Skin of body (tissue), 2 donors: ENCODE results near the gene FKBP15. TPM values are rescaled to one million over a fixed set of nuclear protein-coding genes. Genes with fewer than 3 reads are reported as not detected.
"Not testable (repeated sequence)": the region's sequence is repeated elsewhere in the genome, so short reads cannot be mapped to it uniquely, and the experiment has no call there.

Experiments used
- DNase-seq: peaks from one replicate; lab custom pipeline; 2025; lab: John Stamatoyannopoulos, UW
- total RNA-seq: library from RNA; depleted of rRNA; stranded (reverse); fragments of >200 nt; gene quantifications from one replicate; pipeline ENCODE4 v1.2.3, GENCODE V29; 2014

FKBP15 gene
- total RNA-seq, 1 donor from 2014 or later, result 24.3 TPM

DNA sequence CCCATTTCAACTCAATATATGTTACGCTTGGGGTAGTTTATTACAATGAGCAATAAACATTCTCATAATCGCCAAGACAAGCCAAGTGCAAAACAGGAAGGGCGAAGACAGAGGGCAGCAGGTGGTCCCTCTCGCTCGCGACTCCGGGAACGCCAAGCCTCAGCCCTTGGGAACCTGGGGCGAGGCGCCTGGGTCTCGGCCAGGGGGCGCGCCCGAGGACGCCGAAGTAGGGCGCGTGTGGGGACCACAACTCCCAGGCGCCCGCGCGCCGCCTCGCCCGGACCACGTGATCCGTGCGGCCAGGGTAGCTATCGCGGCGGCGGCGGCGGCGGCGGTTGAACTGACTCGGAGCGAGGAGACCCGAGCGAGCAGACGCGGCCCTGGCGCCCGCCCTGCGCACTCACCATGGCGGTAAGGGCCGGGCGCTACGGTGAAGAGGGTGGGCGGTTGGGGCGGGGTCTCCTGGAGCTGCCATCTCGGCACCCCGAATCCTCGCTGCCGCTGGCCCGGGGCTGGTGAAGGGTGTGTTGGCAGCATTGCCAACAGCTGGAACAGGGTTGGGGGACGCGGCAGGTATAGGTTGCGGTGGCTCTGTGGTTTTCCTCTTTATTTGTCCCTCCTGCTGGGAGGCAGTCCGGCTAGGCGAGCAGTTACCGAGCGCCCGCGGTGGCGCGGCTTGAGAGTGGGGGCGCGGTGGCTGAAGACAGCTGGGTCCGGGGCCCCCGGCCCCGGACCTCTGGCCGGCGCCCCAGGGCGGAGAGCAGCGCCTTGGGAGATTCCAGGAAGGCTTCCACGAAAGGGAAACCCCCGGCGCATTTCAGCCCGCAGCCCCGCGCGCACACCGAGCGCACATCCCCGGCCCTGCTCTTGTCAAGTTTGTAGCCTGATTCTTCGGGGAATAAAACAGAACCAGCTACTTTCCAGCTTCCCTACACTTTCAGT is 70.1 kb downstream of the FKBP15 start, which contains the start of gene SLC31A2:
Gene SLC31A2 (plus strand): TSS at position 338 of the 942 bp plus-strand sequence. CDS start 68 bp downstream, at position 406.
- DNase-seq, result peak; percentile 38

DNA sequence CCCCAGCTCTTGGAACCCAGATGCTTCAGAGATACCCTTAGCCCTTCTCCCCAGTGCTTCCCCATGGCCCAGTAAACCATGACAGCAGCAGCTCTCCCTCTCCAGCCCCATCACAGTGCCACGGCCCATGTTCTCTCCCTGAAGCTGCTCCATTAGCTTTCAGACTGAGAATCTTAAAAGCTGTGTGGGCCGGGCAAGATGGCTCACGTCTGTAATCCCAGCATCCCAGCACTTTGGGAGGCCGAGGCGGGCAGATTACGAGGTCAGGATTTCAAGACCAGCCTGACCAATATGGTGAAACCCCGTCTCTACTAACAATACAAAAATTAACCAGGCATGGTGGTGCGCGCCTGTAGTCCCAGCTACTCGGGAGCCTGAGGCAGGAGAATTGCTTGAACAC is 71.5 kb downstream of the FKBP15 start:
- not testable (repeated sequence) for DNase-seq

DNA sequence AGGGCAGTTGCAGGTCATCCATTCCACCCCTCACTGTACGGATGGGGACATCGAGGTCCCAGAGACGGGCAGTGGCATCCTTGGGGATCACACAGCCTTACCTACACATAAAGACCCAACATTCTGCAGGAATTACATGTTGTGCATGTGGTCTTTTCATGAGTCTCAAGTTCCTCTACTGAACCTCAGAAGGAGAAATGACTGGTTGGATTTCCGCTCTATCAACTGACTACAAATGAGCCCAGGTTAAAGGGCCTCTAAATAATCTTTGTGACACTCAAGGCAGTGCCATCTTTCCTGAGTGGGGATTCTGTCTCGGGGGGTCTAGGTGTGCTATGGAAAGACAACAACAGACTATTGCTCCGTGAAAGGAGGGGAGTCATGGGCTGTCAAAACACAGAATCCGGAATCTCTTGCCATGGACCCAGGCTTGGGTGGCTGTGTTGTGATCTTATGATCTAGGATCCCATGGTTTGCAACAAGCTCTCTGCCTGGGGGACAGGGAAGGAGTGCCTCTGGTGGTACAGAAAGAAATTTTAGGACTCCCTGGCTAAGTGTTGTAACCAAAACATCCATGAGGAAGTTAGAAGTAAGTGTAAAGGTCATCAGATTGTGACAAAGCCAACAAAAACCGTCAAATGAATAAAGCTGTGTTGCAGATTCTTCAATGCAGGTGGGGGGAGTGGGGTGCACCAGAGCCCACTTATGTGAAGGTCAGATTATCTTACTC is 72.1 kb downstream of the FKBP15 start:
- DNase-seq, result no peak

DNA sequence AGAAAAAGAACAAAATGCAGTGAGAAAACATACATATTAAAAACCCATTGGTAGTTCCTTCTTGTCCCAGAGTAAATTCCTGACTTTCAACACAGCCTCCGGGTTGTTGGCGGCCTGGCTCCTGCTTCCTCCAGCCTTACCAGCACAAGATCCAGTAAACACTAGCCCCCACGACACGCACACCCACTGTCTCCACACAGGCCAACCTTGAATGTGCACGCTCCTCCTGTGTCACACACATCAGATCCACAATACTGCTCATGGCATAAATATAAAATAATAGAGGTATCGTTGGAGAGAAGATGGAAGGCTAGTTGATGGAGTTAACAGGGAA is 72.7 kb downstream of the FKBP15 start:
- DNase-seq, result no peak

DNA sequence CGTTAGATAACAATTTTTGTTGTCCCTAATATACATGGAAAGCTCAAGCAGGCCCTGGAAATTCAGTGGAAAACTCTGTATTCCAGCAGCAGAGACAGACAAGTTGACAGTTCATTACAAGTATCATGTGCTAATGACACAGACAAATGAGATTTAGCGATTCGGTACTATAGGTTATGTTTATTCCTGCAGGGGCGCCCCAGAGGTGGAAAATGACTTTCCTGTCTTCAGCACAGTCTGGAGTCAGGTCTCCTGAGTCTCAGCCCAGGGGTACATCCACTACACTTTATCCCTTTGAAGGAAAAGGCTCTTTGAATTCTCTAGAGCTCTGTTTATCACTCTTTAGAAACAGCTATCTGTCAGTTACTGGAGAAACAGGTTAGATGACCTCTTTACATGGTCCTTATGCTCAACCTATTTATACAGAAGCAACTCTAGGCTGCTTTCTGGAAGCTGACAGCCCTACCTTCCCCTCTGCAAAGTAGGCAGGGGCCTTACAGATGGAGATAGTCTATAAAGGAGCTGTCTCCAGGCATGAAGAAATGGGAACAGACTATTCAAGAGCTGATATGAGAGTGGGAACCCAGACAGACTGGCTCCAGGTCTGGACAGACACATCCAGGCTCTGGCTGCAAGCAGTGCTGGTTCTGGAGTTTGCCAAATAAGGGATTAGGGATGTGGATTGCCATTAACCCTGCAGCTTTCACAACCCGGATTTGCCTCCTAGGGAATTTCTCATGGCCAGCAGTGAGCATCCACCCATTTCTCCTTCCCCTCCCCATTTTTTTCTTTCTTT is 77.4 kb downstream of the FKBP15 start:
- no peak for DNase-seq

DNA sequence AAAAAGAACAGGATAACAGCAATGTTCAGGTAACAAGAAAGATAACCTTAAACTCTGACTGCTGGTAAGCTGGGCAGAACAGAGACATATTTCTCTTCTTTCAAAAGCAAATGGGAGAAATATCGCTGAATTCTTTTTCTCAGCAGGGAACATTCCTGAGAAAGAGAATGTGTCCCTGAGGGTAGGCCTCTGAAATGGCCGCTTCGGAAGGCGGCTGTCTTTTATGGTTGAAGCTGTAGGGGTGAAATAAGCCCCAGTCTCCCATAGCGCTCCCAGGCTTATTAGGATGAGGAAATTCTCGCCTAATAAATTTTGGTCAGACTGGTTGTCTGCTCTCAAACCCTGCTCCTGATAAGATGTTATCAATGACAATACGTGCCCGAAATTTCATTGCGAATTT is 80.2 kb downstream of the FKBP15 start:
- DNase-seq, result not testable (repeated sequence)

DNA sequence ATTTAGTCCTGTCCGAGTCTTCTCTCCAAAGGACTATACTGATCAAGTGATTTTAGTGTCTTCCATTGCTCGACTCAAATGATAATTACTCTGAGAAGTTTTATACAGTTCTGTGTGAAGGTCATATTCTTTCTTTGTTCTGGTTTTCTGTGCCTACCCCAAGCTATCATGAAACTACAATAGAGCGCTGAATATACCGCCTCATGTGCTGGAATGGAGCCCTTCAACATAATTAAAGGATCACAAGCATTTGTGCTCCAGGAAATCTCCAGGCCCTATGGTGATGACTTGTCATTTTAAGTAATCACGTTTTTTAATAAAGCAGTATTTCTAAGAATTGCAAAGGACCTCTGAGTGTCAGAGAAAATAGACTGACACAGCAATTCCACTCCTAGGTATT is 81.1 kb downstream of the FKBP15 start:
- no peak for DNase-seq

DNA sequence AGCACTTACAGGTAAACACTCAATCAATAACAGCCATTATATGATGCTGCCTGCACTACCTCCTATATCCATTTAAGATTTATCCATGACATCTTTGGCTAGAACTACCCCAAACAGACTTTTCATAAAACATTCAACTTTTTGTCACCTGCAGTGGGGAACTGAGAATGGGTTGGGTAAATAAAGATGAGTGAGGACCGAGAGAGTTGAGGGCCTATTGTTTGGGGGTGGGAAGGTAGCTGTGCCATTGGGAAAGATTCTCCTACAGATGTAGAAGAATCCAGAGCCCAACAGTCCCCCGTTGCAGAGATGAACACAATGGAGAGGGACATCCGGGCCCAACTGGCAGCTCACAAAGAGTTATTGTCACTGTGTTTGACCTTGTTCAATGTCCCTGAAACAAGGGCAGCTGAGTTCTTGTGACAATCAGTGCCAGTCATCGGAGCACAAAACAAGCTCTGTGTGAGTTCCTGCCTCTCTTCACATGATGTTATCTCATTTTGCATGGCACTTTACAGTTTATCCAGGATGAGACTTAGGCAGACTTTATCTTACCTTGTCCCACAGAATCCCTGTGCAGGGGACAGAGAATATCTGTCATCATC is 81.8 kb downstream of the FKBP15 start:
- no peak for DNase-seq

DNA sequence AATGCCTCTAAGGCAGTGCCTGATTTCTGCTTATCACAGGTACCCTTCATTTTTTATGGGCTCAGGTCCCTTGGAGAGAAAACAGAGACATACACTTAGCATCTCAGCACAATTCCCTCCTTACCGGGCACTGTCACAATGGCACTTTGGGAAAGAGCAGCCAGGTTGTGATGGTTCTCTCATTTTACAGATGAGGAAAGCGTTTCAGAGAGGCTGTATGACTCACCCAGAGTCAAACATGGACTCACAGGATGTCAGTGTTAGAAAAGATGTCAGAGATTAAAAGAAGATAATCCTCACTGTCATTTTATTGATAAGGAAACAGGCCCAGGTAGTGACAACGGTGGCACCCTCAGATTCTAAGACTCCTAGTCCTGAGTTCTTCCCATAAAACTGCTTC is 82.3 kb downstream of the FKBP15 start:
- no peak for DNase-seq

DNA sequence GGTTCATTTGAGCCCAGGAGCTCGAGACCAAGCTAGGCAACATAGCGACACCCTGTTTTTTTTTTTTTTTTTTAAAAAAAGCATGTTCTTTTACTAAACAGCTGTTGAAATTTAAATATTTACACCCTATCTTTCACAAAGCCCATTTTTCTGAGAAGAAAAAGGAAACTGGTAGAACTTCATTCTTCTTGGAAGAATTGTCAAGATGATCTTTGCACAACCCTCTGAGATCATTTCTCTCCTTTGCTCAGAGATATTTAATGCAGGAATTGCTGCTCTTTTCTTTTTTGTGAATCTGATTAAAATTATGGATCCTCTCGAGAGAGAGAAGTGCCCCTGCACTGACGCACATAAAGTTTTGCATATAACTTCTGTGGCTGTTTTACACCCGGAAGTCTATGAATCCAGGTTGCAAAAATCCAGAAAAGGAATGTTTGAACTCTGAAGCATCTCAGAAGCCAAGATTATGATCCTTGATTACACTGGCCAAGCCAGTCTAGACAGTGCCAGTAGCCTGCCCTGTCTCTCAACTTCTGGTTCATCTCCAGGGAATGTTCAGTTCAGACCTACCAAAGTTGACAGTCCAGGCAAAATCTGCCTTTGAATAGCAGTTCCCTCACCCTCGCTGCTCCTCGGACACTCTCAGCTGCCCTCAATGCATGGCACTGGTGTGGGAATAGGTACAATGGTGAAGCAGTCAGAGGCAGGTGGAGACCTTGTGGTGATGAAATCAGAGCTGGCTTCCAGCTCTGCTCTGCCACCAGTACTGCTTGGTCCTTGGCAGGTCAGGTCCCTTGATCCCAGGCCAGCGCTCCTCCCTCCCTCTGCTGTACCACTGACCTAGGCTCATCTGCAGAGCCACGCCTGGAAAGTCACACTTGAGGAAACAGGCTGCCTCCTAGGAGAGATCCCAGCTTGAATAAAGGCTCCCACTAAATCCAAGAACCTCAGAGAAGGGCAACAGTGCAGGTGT is 83.6 kb downstream of the FKBP15 start:
- no peak for DNase-seq

DNA sequence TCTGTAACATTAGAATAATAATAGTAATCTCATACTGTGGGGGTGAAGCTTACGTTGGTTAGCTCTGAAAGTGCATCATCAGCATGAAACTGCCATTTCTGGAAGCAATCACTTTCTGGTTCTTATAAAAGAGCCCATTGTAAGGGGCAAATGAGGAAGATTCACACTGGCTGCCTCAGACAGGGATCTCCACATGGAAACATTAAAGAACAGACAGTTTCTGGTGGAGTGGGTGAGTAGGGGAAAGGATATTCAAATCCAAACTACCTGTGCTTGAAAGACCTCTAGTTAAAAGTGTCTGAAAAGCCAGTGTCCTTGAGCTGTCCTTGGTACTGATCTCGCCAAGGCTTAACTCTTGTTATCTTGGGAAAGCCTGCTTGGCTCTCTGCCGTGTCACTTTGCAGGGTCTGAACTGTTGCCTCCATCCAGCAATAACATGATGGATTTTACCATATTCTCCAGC is 89.4 kb downstream of the FKBP15 start:
- no peak for DNase-seq

DNA sequence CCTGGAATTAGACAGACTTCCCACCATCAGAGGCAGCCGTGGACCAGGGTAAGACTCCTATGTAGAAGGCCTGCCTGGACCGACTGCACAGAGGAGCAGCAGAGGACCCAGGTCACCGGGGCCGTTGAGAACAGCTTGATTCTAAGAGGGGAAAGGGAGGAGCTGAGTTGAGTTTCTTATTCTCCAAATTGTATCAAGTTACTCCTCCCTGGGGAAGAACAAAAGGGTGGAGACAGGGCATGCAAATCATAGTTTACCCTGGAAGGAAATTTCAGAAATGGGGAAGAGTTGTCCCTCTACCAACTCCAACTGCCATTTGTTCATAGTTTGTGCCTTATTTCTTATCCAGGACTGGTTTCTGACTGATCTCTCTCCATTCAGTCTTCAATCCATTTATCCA is 91.2 kb downstream of the FKBP15 start:
- no peak for DNase-seq

DNA sequence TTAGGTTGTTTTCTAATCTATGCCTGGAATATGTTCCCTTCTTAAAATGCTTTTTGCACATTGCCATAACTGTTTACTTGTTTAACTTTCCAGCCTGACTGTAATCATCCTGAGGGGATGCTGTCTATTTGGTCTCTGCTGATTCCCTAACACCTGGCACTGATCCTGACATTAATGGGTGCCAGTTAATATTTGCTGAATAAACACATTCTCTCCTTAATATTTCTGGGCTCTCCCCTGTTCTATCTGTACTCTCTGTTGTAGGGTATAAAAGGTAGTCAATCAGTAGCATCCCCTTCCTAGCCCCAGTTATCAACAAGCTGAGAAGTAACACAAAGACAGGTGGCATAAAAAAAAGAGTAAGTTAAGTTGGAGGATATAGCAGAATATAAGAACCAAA is 91.6 kb downstream of the FKBP15 start:
- DNase-seq, result no peak

DNA sequence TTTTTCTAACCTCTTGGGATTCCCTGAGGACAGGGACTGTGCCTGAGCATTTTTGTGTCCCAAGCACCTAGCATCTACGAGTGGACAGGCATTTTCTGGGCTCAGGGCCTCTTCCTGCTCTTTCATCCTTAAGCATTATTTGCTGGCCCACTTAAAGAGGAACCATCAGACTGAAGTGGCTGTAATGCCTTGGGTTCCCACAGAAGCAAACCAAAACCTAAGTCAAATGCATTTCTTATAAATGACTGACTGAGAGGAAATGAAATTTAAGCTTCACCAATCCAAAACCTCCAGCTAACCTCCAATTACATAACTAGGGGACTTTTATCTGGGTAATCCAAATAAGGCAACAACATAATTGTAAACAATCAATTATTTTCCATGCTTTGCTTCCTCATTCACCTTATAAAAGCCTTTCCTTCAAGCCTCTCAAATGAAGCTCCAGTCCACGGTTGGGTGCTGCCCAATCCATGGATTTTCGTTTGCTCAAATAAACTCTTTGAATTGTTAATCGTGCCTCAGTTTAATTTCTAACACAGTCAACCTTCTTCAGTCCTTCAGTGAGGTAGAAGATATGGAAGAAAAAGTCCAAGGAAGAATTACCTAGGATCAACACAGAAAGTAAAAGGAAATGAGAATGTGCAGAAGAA is 95.6 kb downstream of the FKBP15 start:
- DNase-seq, result no peak

DNA sequence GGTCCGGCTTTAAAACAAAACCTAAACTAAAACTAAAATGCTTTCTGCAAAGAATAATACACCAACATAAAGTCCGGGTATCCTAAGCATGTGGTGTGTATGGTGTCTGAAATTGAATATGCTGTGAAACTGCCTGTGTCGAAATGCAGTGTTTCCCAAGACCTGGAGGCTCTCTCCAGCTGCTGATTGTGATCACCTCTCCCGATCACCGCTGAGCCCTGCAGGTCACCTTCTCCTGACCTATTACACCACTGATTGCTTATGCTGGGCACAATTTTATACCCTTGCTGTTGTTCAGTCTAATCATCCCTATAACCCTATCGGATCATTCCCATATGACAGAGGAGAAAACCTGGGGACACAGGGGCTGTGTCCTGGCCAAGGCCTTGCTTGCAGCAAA is 102.2 kb downstream of the FKBP15 start:
- not testable (repeated sequence) for DNase-seq
